ENCODE data around the gene EXOC6B. TPM values are rescaled to one million over a fixed set of nuclear protein-coding genes. Genes with fewer than 3 reads are reported as not detected.

Gene EXOC6B
- total RNA-seq, 1 donor from 2014 or later, result 24.5 TPM

GRCh38 chr2:72819501-72819900 lies 6.3 kb downstream of the EXOC6B start:
- Histone ChIP-seq H3K27ac (ENCODE audit: low read depth, low read length) (no peak overlapping the region), H3K4me1 (ENCODE audit: control insufficient read depth in 3 of 3, insufficient read depth in 3 of 3, low read length in 3 of 3) (peaks cover 3 to 9% (median 4%) of the 10 kb centered on the region in 3 donors), H3K9me3 (ENCODE audit: control insufficient read depth in 3 of 3, low read length in 3 of 3) (no peaks in the 10 kb centered on the region)

DNA sequence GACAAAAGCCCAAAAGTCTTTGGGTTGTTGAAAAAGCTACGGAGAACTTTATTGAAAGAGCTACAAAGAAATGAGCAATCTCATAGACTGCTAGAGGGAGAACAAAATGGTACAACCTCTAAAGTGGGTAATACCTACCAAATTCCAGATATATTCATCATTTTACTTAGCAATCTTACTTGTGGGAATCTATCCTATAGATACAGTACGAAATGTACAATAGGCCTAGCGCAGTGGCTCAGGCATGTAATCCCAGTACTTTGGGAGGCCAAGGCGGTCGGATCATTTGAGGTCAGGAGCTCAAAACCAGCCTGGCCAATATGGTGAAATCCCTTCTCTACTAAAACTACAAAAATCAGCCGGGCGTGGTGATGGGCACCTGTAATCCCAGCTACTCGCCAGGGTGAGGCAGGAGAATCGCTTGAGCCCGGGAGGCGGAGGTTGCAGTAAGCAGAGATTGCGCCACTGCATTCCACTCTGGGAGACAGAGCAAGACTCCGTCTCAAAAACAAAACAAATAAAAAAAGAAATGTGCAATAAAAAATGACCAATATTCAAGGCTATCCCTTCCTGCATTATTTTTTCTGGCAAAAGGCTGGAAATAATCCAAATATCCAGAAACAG lies 10.1 kb downstream of the EXOC6B start:
- Histone ChIP-seq H3K4me1 (ENCODE audit: control insufficient read depth in 3 of 3, insufficient read depth in 3 of 3, low read length in 3 of 3) (no peaks in the 10 kb centered on the region), H3K4me3 (ENCODE audit: low read length in 3 of 3) (no peak overlapping the region), H3K9ac (ENCODE audit: low read depth in 1 of 3, low read length in 3 of 3) (no peak overlapping the region), H3K27me3 (ENCODE audit: control insufficient read depth in 3 of 3, insufficient read depth in 3 of 3, low read length in 3 of 3) (no peaks in the 10 kb centered on the region), H3K36me3 (ENCODE audit: control insufficient read depth in 3 of 3, insufficient read depth in 3 of 3, low read length in 3 of 3) (no peaks in the 10 kb centered on the region), H3K9me3 (ENCODE audit: control insufficient read depth in 3 of 3, low read length in 3 of 3) (no peaks in the 10 kb centered on the region), H3K27ac (ENCODE audit: low read depth, low read length) (no peak overlapping the region)

More at GRCh38 chr2:72819501-72819900, 6.3 kb downstream of the EXOC6B start:
- H3K4me3 ChIP-seq (ENCODE audit: low read length in 3 of 3), result no peak overlapping the region
- no peak overlapping the region for H3K9ac ChIP-seq (ENCODE audit: low read depth in 1 of 3, low read length in 3 of 3)
- H3K36me3 ChIP-seq (ENCODE audit: control insufficient read depth in 3 of 3, insufficient read depth in 3 of 3, low read length in 3 of 3), result no peaks in the 10 kb centered on the region
- H3K27me3 ChIP-seq (ENCODE audit: control insufficient read depth in 3 of 3, insufficient read depth in 3 of 3, low read length in 3 of 3), result no peaks in the 10 kb centered on the region

GRCh38 chr2:72813841-72814240 lies 12.0 kb downstream of the EXOC6B start:
- Histone ChIP-seq H3K27me3 (ENCODE audit: control insufficient read depth in 3 of 3, insufficient read depth in 3 of 3, low read length in 3 of 3) (no peaks in the 10 kb centered on the region), H3K9me3 (ENCODE audit: control insufficient read depth in 3 of 3, low read length in 3 of 3) (no peaks in the 10 kb centered on the region)

DNA sequence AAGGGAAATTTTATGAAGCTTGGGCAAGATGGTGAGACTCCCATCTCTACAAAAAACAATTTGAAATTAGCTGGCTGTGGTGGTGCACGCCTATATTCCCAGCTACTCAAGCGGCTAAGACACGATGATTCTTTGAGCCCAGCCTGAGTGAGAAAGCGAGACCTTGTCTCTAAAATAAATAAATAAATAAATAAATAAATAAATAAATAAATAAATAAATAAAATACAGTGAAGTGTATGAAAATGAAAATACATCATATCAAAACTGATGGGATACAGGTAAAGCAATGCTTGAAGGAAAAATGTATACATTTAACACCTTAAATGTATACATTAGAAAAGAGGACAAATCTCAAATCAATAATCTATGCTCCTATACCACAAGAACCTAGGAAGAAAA lies 15.7 kb downstream of the EXOC6B start:
- no peak overlapping the region for H3K27ac ChIP-seq (ENCODE audit: low read depth, low read length)
- H3K9ac ChIP-seq (ENCODE audit: low read depth in 1 of 3, low read length in 3 of 3), result no peak overlapping the region
- H3K27me3 ChIP-seq (ENCODE audit: control insufficient read depth in 3 of 3, insufficient read depth in 3 of 3, low read length in 3 of 3), result no peaks in the 10 kb centered on the region

More at GRCh38 chr2:72813841-72814240, 12.0 kb downstream of the EXOC6B start:
- Histone ChIP-seq H3K36me3 (ENCODE audit: control insufficient read depth in 3 of 3, insufficient read depth in 3 of 3, low read length in 3 of 3) (no peaks in the 10 kb centered on the region), H3K9ac (ENCODE audit: low read depth in 1 of 3, low read length in 3 of 3) (no peak overlapping the region), H3K4me3 (ENCODE audit: low read length in 3 of 3) (no peak overlapping the region), H3K27ac (ENCODE audit: low read depth, low read length) (no peak overlapping the region), H3K4me1 (ENCODE audit: control insufficient read depth in 3 of 3, insufficient read depth in 3 of 3, low read length in 3 of 3) (no peaks in the 10 kb centered on the region)

GRCh38 chr2:72809095-72809494 lies 16.7 kb downstream of the EXOC6B start:
- Histone ChIP-seq H3K9me3 (ENCODE audit: control insufficient read depth in 3 of 3, low read length in 3 of 3) (peaks cover 0 to 2% (median 0%) of the 10 kb centered on the region in 3 donors), H3K36me3 (ENCODE audit: control insufficient read depth in 3 of 3, insufficient read depth in 3 of 3, low read length in 3 of 3) (no peaks in the 10 kb centered on the region), H3K27me3 (ENCODE audit: control insufficient read depth in 3 of 3, insufficient read depth in 3 of 3, low read length in 3 of 3) (no peaks in the 10 kb centered on the region), H3K9ac (ENCODE audit: low read depth in 1 of 3, low read length in 3 of 3) (no peak overlapping the region), H3K27ac (ENCODE audit: low read depth, low read length) (no peak overlapping the region), H3K4me1 (ENCODE audit: control insufficient read depth in 3 of 3, insufficient read depth in 3 of 3, low read length in 3 of 3) (no peaks in the 10 kb centered on the region), H3K4me3 (ENCODE audit: low read length in 3 of 3) (no peak overlapping the region)

More for the DNA sequence above, 15.7 kb downstream of the EXOC6B start:
- Histone ChIP-seq H3K9me3 (ENCODE audit: control insufficient read depth in 3 of 3, low read length in 3 of 3) (peaks cover 0 to 2% (median 0%) of the 10 kb centered on the region in 3 donors), H3K36me3 (ENCODE audit: control insufficient read depth in 3 of 3, insufficient read depth in 3 of 3, low read length in 3 of 3) (no peaks in the 10 kb centered on the region), H3K4me3 (ENCODE audit: low read length in 3 of 3) (no peak overlapping the region), H3K4me1 (ENCODE audit: control insufficient read depth in 3 of 3, insufficient read depth in 3 of 3, low read length in 3 of 3) (no peaks in the 10 kb centered on the region)

DNA sequence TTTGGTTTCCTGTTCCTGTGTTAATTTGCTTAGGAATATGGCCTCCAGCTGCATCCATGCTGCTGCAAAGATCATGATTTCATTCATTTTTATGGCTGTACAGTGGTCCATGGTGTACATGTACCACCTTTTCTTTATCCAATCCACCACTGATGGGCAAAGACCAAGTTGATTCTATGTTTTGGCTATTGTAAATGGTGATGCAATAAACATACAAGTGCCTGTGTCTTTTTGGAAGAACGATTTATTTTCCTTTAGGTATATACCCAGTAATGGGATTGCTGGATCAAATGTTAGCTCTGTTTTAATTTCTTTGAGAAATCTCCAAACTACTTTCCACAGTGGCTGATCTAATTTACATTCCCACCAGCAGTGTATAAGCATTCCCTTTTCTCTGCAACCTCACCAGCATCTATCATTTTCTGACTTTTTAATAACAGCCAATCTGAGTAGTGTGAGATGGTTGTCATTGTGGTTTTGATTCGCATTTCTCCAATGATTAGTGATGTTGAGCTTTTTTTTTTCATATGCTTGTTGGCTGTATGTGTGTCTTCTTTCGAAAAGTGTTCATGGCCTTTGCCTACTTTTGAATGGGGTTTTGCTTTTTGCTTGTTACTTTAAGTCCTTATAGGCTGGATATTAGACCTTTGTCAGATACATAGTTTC lies 19.4 kb downstream of the EXOC6B start:
- Histone ChIP-seq H3K9ac (ENCODE audit: low read depth in 1 of 3, low read length in 3 of 3) (no peak overlapping the region), H3K27me3 (ENCODE audit: control insufficient read depth in 3 of 3, insufficient read depth in 3 of 3, low read length in 3 of 3) (no peaks in the 10 kb centered on the region), H3K4me3 (ENCODE audit: low read length in 3 of 3) (no peak overlapping the region), H3K36me3 (ENCODE audit: control insufficient read depth in 3 of 3, insufficient read depth in 3 of 3, low read length in 3 of 3) (no peaks in the 10 kb centered on the region), H3K4me1 (ENCODE audit: control insufficient read depth in 3 of 3, insufficient read depth in 3 of 3, low read length in 3 of 3) (no peaks in the 10 kb centered on the region), H3K9me3 (ENCODE audit: control insufficient read depth in 3 of 3, low read length in 3 of 3) (peaks cover 0 to 2% (median 0%) of the 10 kb centered on the region in 3 donors), H3K27ac (ENCODE audit: low read depth, low read length) (no peak overlapping the region)

DNA sequence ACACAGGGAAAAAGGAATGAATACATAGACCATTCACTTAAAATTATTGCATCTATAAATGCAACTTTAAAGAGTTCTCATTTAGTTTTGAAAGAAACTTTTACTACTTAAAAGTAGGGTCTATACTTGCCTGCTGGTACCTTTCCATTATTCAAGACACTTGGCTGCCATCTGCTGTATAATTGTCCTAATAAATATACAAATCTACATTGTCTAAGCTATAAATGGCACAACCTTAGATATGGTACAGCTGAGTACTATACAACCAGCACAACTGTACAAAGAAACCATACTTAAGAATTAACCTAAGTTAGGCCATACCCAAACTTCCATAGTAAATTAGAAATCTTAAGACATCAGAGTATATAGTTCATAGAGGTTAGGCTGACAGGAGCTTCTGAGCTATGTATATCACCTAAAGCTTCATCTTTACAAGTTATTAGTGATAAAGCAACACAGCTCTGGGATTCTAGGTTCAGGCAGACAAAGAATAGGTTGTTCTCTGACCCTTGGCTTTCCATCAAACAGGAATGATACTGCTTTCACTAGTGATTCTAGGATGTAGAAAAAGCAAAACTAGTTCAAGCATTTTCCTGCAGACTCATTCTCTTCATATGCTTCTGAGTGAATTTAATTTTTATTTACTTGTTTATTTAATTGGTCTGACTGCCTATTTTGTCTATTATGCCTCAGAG lies 22.1 kb downstream of the EXOC6B start:
- Histone ChIP-seq H3K27me3 (ENCODE audit: control insufficient read depth in 3 of 3, insufficient read depth in 3 of 3, low read length in 3 of 3) (no peaks in the 10 kb centered on the region), H3K9ac (ENCODE audit: low read depth in 1 of 3, low read length in 3 of 3) (no peak overlapping the region), H3K36me3 (ENCODE audit: control insufficient read depth in 3 of 3, insufficient read depth in 3 of 3, low read length in 3 of 3) (no peaks in the 10 kb centered on the region), H3K4me3 (ENCODE audit: low read length in 3 of 3) (no peak overlapping the region), H3K4me1 (ENCODE audit: control insufficient read depth in 3 of 3, insufficient read depth in 3 of 3, low read length in 3 of 3) (no peaks in the 10 kb centered on the region), H3K9me3 (ENCODE audit: control insufficient read depth in 3 of 3, low read length in 3 of 3) (peaks cover 0 to 2% (median 0%) of the 10 kb centered on the region in 3 donors), H3K27ac (ENCODE audit: low read depth, low read length) (no peak overlapping the region)

GRCh38 chr2:72803151-72803550 lies 22.7 kb downstream of the EXOC6B start:
- Histone ChIP-seq H3K9me3 (ENCODE audit: control insufficient read depth in 3 of 3, low read length in 3 of 3) (no peaks in the 10 kb centered on the region), H3K36me3 (ENCODE audit: control insufficient read depth in 3 of 3, insufficient read depth in 3 of 3, low read length in 3 of 3) (no peaks in the 10 kb centered on the region), H3K4me3 (ENCODE audit: low read length in 3 of 3) (no peak overlapping the region), H3K27me3 (ENCODE audit: control insufficient read depth in 3 of 3, insufficient read depth in 3 of 3, low read length in 3 of 3) (no peaks in the 10 kb centered on the region), H3K4me1 (ENCODE audit: control insufficient read depth in 3 of 3, insufficient read depth in 3 of 3, low read length in 3 of 3) (no peaks in the 10 kb centered on the region), H3K27ac (ENCODE audit: low read depth, low read length) (no peak overlapping the region), H3K9ac (ENCODE audit: low read depth in 1 of 3, low read length in 3 of 3) (no peak overlapping the region)

DNA sequence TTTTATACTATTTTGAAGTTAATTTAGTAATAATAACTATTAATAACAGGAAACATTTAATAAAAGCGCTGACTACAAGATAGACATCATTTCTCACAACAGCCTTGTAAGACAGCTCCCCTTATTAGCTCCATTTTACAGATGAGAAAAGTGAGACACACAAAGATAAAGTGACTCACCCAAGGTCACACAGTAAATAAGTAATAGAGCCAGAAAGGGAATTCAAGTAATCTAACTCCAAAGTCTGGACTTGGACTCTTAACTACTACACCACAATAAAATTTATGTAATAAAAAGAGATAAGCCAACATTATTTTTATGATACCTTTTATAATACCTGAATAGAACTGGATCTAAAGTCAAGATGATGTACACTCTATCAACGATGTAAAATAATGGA lies 25.3 kb downstream of the EXOC6B start:
- Histone ChIP-seq H3K9ac (ENCODE audit: low read depth in 1 of 3, low read length in 3 of 3) (no peak overlapping the region), H3K27ac (ENCODE audit: low read depth, low read length) (no peak overlapping the region), H3K4me1 (ENCODE audit: control insufficient read depth in 3 of 3, insufficient read depth in 3 of 3, low read length in 3 of 3) (no peaks in the 10 kb centered on the region), H3K4me3 (ENCODE audit: low read length in 3 of 3) (no peak overlapping the region), H3K27me3 (ENCODE audit: control insufficient read depth in 3 of 3, insufficient read depth in 3 of 3, low read length in 3 of 3) (no peaks in the 10 kb centered on the region), H3K36me3 (ENCODE audit: control insufficient read depth in 3 of 3, insufficient read depth in 3 of 3, low read length in 3 of 3) (no peaks in the 10 kb centered on the region), H3K9me3 (ENCODE audit: control insufficient read depth in 3 of 3, low read length in 3 of 3) (no peaks in the 10 kb centered on the region)

DNA sequence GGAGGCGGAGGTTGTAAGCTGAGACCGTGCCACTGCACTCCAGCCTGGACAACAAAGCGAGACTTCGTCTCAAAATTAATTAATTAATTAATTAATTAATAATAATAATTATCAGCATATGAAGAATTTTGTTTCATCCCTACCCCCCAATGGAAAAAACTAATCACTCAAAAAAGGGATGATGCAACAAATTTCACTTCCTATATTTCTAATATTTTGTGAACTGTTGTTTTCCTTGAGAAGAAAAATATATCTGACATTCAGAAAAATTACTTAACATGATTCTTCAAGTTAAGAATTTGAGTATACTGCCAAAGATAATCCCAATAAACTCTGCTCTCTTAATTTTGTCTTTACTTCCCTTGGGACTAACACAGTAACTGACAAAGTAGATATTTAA lies 28.1 kb downstream of the EXOC6B start:
- no peaks in the 10 kb centered on the region for H3K27me3 ChIP-seq (ENCODE audit: control insufficient read depth in 3 of 3, insufficient read depth in 3 of 3, low read length in 3 of 3)
- no peaks in the 10 kb centered on the region for H3K9me3 ChIP-seq (ENCODE audit: control insufficient read depth in 3 of 3, low read length in 3 of 3)
- peaks cover 2 to 10% (median 8%) of the 10 kb centered on the region in 3 donors for H3K4me1 ChIP-seq (ENCODE audit: control insufficient read depth in 3 of 3, insufficient read depth in 3 of 3, low read length in 3 of 3)
- H3K36me3 ChIP-seq (ENCODE audit: control insufficient read depth in 3 of 3, insufficient read depth in 3 of 3, low read length in 3 of 3), result no peaks in the 10 kb centered on the region
- no peak overlapping the region for H3K27ac ChIP-seq (ENCODE audit: low read depth, low read length)
- no peak overlapping the region for H3K4me3 ChIP-seq (ENCODE audit: low read length in 3 of 3)
- no peak overlapping the region for H3K9ac ChIP-seq (ENCODE audit: low read depth in 1 of 3, low read length in 3 of 3)

All from skeletal muscle tissue (tissue), 4 donors.